GM23338 (cell line): ENCODE measurements around the gene PAPPA.

Experiments
- CREB1 ChIP-seq: fragments of 250-450 bp; sonication (Bioruptor Pico); IDR thresholded peaks from 2 replicates; pipeline ENCODE4 v1.5.0; 2020; ENCODE audit warnings: low read depth, mild to moderate bottlenecking, moderate library complexity
- CTCF ChIP-seq, 2 experiments: fragments of 200-600 bp in 1 of 2; sonication (generic) in 1 of 2; conservative IDR thresholded peaks; 2 replicates each; pipeline versions ENCODE4 v1.5.1 to v1.6.1; 2016 to 2017; ENCODE audit warnings: antibody characterized with exemption in 2 of 2, low read depth in 2 of 2, mild to moderate bottlenecking in 2 of 2, moderate library complexity in 1 of 2
- EZH2 ChIP-seq: fragments of 200-600 bp; sonication (generic); IDR thresholded peaks from one replicate; pipeline ENCODE4 v1.8.0; 2017; ENCODE audit warnings: antibody characterized with exemption, mild to moderate bottlenecking, low read depth; ENCODE audit not compliant: unreplicated experiment
- POLR2AphosphoS5 ChIP-seq: IDR thresholded peaks from 2 replicates; pipeline ENCODE4 v1.6.1; 2016; ENCODE audit warnings: antibody characterized with exemption, low read depth

- TF ChIP-seq POLR2AphosphoS5 (no peak), CTCF (conservative IDR thresholded peaks at IDR 0.05; ENCODE audit: low read depth in 2 of 2) (no peak), EZH2 (no peak), CREB1 (CRISPR knock-in tag) (no peak)
Measured at GRCh38 chr9:116389541-116390302, 236.1 kb downstream of the PAPPA start.
